Sigmoid colon (tissue), 4 donors: ENCODE data around the gene ABHD15.

ENCODE experiments used
- CTCF ChIP-seq, 4 experiments: fragments of 450-650 bp in 3 of 4; fragments of 200-600 bp in 1 of 4; IDR thresholded peaks; one replicate each; pipeline ENCODE4 v1.5.1; 2016 to 2019; ENCODE audit warnings: antibody characterized with exemption in 4 of 4, mild to moderate bottlenecking in 3 of 4, moderate library complexity in 2 of 4
- EP300 ChIP-seq, 4 donors: sonication (generic); formaldehyde crosslinking; IDR thresholded peaks; one replicate each; pipeline ENCODE4 v1.6.1; 2017; ENCODE audit warnings: antibody characterized with exemption in 4 of 4
- POLR2A ChIP-seq, 2 donors: fragments of 450-650 bp; IDR thresholded peaks; one replicate each; pipeline ENCODE4 v1.6.1; 2016; ENCODE audit warnings: antibody characterized with exemption in 2 of 2, mild to moderate bottlenecking in 2 of 2, moderate library complexity in 2 of 2
- POLR2AphosphoS5 ChIP-seq, 4 donors: sonication (generic); formaldehyde crosslinking; IDR thresholded peaks; one replicate each; pipeline ENCODE4 v1.6.1; 2017; ENCODE audit warnings: antibody characterized with exemption in 4 of 4

- TF ChIP-seq CTCF (IDR thresholded peaks at IDR 0.05) (no peak), POLR2AphosphoS5 (IDR thresholded peaks at IDR 0.05) (no peak), POLR2A (IDR thresholded peaks at IDR 0.05) (no peak), EP300 (IDR thresholded peaks at IDR 0.05) (no peak)
Measured at GRCh38 chr17:29596811-29597210, 30.0 kb upstream of the ABHD15 start.
